Astrocyte of the spinal cord (primary cell): ENCODE results near the gene COL9A3.

Experiments used
- DNase-seq: peaks from one replicate; pipeline ENCODE4 v3.0.0; 2011; ENCODE audit warnings: low read depth, low spot score
- H3K4me3 ChIP-seq: 2 replicates; pipeline ENCODE4 v1.5.1; 2011; ENCODE audit warnings: low read depth, mild to moderate bottlenecking, low read length, moderate library complexity
- CTCF ChIP-seq: IDR thresholded peaks from 2 replicates; pipeline ENCODE4 v1.5.1; 2012; ENCODE audit warnings: low read depth, mild to moderate bottlenecking, low read length, inconsistent platforms
- in situ Hi-C: cut with HindIII; loops from 2 replicates; pipeline ENCODE4 v1.10.0; 2017; ENCODE audit warnings: low sequenced_read_pairs

Gene COL9A3

GRCh38 chr20:62795023-62795761 is 21.7 kb upstream of the COL9A3 start:
- DNase-seq: peak; percentile 49
- in situ Hi-C loops: no loop called here
- no peak for TF ChIP-seq CTCF
- H3K4me3 ChIP-seq: peak overlapping the region; percentile 55

DNA sequence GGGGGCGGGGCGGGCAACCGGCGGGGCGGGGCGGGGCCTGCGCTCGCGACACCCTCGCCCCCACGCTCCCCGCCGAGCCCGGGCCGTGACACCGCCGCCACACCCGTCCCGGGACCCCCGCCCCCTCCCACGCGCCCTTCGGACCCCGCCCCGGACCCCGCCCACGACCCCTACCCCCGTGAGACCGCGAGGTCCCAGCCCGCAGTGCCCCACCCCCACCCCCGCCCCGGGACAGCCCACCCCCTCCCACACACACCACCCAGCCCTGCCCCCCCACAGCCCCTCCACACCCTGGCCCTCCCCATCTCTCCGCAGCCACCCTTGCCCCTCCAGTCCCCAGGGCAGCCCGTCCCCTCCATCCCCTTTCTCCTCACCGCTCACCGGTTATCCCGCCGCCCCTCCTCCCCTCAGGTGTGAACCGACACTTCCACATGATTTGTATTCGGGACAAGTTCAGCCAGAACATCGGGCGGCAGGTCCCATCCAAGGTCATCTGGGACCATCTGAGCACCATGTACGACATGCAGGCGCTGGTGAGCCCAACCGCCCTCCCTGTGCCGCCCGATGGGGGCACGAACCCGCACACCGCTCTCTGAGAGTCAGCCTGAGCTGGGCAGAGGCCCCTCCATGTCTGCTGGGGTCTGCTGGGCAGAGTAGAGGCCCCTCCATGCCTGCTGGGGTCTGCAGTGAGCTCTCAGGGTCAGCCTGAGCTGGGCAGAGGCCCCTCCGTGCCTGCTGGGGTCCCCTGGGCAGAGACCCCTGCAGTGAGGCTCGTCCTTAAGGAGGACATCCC is 20.0 kb upstream of the COL9A3 start:
- DNase-seq: no peak
- in situ Hi-C loops: no loop called here
- H3K4me3 ChIP-seq: peak overlapping the region; percentile 52
- no peak for TF ChIP-seq CTCF

DNA sequence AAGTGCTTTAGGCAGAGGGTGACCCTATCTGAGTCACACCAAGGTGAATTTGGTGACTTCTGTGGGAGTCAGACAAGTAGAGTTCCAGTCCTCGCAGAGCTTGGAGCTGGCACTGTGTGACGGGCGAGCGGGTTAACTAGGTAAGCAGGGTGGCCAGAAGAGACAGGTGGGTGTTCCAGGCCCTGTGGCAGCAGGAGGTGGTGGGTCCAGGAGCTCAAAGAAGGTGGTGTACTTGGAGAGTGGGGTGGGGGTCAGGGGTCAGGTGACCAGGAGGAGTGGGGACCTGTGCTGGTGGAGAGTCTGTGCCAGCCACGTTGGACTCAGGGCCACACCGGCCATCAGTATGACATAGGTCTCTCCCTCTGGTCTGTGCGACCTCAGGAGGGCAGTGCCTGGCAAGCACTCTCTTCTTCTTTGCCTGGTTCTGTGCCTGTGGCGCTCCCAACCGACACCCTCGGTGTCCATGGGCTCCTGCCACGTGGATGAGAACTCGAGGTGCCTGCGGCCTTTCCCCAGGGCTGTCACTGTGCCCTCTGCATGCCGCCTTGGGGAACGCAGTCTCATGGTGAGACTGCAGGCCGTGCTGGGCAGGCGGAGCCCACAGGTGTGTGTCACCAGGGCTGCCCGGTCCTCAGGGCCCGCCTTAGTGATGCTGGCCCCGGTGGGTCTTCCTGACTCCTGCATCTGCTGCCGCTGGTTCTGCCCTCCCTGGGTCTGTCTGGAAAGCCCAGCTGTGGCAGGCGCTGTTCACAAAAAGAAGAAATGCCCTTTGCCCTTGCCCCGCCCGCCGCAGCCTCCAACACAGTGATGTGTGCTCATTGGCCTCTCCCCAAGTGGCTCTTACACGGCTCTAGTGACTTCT is 18.9 kb upstream of the COL9A3 start:
- DNase-seq: no peak
- no peak overlapping the region for H3K4me3 ChIP-seq
- in situ Hi-C loops: no loop called here
- no peak for TF ChIP-seq CTCF

- in situ Hi-C loops: no loop called here
- no peak overlapping the region for H3K4me3 ChIP-seq
- no peak for TF ChIP-seq CTCF
- DNase-seq: no peak
Measured at GRCh38 chr20:62799036-62799435, 17.8 kb upstream of the COL9A3 start.

DNA sequence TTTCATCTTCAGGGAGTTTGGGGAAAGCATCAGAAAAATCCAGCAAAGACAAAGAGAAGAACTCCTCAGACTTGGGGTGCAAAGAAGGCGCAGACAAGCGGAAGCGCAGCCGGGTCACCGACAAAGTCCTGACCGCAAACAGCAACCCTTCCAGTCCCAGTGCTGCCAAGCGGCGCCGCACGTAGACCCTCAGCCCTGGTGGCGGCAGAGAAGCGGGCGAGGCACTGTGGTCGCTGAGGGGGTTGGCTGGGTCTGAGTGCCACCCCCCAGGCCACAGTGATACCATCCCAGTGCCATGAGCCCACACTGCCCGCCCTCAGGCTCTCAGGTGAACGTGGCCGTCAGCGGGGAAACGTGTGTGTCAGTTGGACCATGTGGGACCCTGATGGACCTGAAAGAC is 17.4 kb upstream of the COL9A3 start:
- no peak for TF ChIP-seq CTCF
- in situ Hi-C loops: no loop called here
- H3K4me3 ChIP-seq: no peak overlapping the region
- DNase-seq: no peak

DNA sequence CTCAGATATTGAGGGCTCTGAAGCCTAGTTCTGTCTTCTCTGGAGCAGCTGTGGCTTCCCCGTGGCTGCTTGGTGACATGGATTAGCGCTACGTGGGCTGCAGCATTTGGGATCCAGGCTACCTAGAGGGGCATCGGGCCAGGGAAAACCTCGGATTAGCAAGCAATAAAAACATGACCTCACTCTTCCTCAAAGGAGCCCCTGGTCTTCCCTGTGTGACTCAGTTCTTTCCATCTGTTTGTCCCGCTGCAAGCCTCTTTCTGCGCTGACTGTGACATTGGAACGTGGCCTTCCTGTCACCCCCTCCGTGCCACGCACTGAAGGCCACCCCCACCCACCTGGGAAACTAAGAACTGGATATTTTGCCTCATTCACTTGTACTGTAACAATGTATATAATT is 17.0 kb upstream of the COL9A3 start:
- no peak overlapping the region for H3K4me3 ChIP-seq
- TF ChIP-seq CTCF: no peak
- DNase-seq: no peak
- in situ Hi-C loops: no loop called here
